HepG2 (cell line): ENCODE results near the gene KIN.

Experiments used
- FOXP1 ChIP-seq, 2 experiments: fragments of 450-650 bp in 1 of 2; IDR thresholded peaks; 2 replicates each; pipeline ENCODE4 v1.6.1; 2017 to 2018; ENCODE audit warnings: antibody characterized with exemption in 1 of 2
- MAFK ChIP-seq, 2 experiments: IDR thresholded peaks in 1 of 2; conservative IDR thresholded peaks in 1 of 2; 2 replicates each; pipeline ENCODE4 v1.6.1; 2011; ENCODE audit warnings: improper control_type of control experiment in 2 of 2, low read length in 2 of 2
- SOX13 ChIP-seq, 3 experiments: fragments of 450-650 bp in 1 of 3; sonication (generic) in 1 of 3; formaldehyde crosslinking in 1 of 3; IDR thresholded peaks in 2 of 3; conservative IDR thresholded peaks in 1 of 3; 2 replicates each; pipeline versions ENCODE4 v1.5.0 to v1.6.1; 2016 to 2020; ENCODE audit warnings: antibody characterized with exemption in 1 of 3, mild to moderate bottlenecking in 1 of 3, missing compliant biosample characterization in 1 of 3, missing genetic modification reagents in 1 of 3, moderate library complexity in 1 of 3
- SP1 ChIP-seq, 2 experiments: fragments of 450-650 bp in 1 of 2; sonication (generic) in 1 of 2; formaldehyde crosslinking in 1 of 2; IDR thresholded peaks; 2 replicates each; pipeline versions ENCODE4 v1.4.0 to v1.6.1; 2016 to 2020; ENCODE audit warnings: missing genetic modification reagents in 1 of 2
- SUZ12 ChIP-seq: fragments of 150-350 bp; IDR thresholded peaks from 2 replicates; pipeline ENCODE4 v1.6.1; 2014; ENCODE audit warnings: low read depth, low read length
- TCF7L2 ChIP-seq: IDR thresholded peaks from 2 replicates; pipeline ENCODE4 v1.6.1; 2011; ENCODE audit warnings: mild to moderate bottlenecking, low read depth, low read length, moderate library complexity
- ZNF101 ChIP-seq: sonication (generic); formaldehyde crosslinking; IDR thresholded peaks from 2 replicates; pipeline ENCODE4 v1.4.0; 2020; ENCODE audit warnings: mild to moderate bottlenecking, low read depth, missing genetic modification reagents, borderline replicate concordance

- TF ChIP-seq MAFK (conservative IDR thresholded peaks at IDR 0.05 in 1 of 2, IDR thresholded peaks at IDR 0.05 in 1 of 2; ENCODE audit: low read length in 2 of 2) (0 out of 4 replicates have a peak, but pooled peaks of 1 of the 2 experiments have one; percentile 3), ZNF101 (CRISPR knock-in tag) (no peak), TCF7L2 (no peak), SP1 (IDR thresholded peaks at IDR 0.05) (no peak), SP1 (CRISPR knock-in tag; IDR thresholded peaks at IDR 0.05) (no peak), FOXP1 (IDR thresholded peaks at IDR 0.05) (no peak), FOXP1 (CRISPR knock-in tag; IDR thresholded peaks at IDR 0.05) (no peak), SUZ12 (no peak), SOX13 (IDR thresholded peaks at IDR 0.05) (no peak), SOX13 (CRISPR knock-in tag; conservative IDR thresholded peaks at IDR 0.05 in 1 of 2, IDR thresholded peaks at IDR 0.05 in 1 of 2) (no peak)
Measured at GRCh38 chr10:7826971-7827370, 39.2 kb upstream of the KIN start.
